A673 (cell line): Measurements from ENCODE around the gene NVL.

ENCODE experiments used
- EZH2 ChIP-seq: fragments of 200-600 bp; sonication (generic); IDR thresholded peaks from 2 replicates; pipeline ENCODE4 v1.6.1; 2017; ENCODE audit warnings: borderline replicate concordance, low read depth, mild to moderate bottlenecking, mixed read lengths, antibody characterized with exemption, low read length; ENCODE audit not compliant: poor library complexity, severe bottlenecking
- TF ChIP-seq, protein P1 (sequence below): fragments of 300-800, 200-600 bp; sonication (generic); conservative IDR thresholded peaks from 2 replicates; pipeline ENCODE4 v1.5.1; 2017; ENCODE audit warnings: low read depth, mild to moderate bottlenecking, antibody characterized with exemption, low read length, moderate library complexity, mixed read lengths

DNA sequence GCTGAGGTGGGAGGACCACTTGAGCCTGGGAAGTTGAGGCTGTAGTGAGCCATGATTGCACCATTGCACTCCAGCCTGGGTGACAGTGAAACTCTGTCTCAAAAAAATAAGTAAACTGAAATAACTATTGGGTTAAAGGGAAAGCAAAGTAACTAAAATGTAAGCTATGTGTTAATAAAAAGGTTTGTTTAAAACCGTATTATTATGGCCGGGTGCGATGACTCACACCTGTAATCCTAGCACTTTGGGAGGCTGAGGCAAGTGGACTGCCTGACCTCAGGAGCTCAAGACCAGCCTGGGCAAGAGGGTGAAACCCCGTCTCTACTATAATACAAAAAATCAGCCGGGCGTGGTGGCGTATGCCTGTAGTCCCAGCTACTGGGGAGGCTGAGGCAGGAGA lies 27.0 kb downstream of the NVL start:
- TF ChIP-seq, protein P1, sequence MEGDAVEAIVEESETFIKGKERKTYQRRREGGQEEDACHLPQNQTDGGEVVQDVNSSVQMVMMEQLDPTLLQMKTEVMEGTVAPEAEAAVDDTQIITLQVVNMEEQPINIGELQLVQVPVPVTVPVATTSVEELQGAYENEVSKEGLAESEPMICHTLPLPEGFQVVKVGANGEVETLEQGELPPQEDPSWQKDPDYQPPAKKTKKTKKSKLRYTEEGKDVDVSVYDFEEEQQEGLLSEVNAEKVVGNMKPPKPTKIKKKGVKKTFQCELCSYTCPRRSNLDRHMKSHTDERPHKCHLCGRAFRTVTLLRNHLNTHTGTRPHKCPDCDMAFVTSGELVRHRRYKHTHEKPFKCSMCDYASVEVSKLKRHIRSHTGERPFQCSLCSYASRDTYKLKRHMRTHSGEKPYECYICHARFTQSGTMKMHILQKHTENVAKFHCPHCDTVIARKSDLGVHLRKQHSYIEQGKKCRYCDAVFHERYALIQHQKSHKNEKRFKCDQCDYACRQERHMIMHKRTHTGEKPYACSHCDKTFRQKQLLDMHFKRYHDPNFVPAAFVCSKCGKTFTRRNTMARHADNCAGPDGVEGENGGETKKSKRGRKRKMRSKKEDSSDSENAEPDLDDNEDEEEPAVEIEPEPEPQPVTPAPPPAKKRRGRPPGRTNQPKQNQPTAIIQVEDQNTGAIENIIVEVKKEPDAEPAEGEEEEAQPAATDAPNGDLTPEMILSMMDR = no peak
- no peak for TF ChIP-seq EZH2
